ENCODE measurements around the gene TMEM45A.
"Not testable (repeated sequence)": the region's sequence is repeated elsewhere in the genome, so short reads cannot be mapped to it uniquely, and the experiment has no call there.

Gene TMEM45A

DNA sequence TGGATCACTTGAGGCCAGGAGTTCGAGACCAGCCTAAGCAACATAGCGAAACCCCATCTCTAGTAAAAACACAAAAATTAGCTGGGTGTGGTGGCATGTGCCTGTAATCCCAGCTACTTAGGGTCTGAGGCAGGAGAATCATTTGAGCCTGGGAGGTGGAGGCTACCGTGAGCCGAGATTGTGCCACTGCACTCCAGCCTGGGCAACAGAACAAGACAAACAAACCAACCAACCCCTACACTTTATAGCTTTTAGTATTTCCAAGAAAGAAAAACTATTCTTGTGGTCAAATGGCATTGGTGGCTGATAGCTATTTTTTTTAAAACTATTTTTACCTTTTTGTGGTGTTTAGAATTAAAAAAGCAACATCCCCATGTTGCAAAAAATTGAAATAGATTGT, 7.2 kb downstream of the TMEM45A start:
- CTCF ChIA-PET: no interaction called here
- DNase-seq (ENCODE audit: extremely low spot score): no peak
- POLR2A ChIA-PET: no interaction called here
- TF ChIP-seq L3MBTL2 (conservative IDR thresholded peaks at IDR 0.05) (no peak), CTBP1 (IDR thresholded peaks at IDR 0.05; ENCODE audit: borderline replicate concordance) (no peak), ARNT (IDR thresholded peaks at IDR 0.05) (no peak), ZNF384 (IDR thresholded peaks at IDR 0.05) (no peak), BHLHE40 (IDR thresholded peaks at IDR 0.05; ENCODE audit: borderline replicate concordance) (no peak), NFRKB (IDR thresholded peaks at IDR 0.05) (no peak), FOXA1 (IDR thresholded peaks at IDR 0.05) (no peak), LEF1 (IDR thresholded peaks at IDR 0.05; ENCODE audit: borderline replicate concordance) (no peak), TARDBP (IDR thresholded peaks at IDR 0.05) (no peak), FOXK2 (IDR thresholded peaks at IDR 0.05) (no peak), ELF4 (IDR thresholded peaks at IDR 0.05) (no peak), SP1 (IDR thresholded peaks at IDR 0.05) (no peak)
- TF ChIP-seq, protein P1, sequence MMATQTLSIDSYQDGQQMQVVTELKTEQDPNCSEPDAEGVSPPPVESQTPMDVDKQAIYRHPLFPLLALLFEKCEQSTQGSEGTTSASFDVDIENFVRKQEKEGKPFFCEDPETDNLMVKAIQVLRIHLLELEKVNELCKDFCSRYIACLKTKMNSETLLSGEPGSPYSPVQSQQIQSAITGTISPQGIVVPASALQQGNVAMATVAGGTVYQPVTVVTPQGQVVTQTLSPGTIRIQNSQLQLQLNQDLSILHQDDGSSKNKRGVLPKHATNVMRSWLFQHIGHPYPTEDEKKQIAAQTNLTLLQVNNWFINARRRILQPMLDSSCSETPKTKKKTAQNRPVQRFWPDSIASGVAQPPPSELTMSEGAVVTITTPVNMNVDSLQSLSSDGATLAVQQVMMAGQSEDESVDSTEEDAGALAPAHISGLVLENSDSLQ (IDR thresholded peaks at IDR 0.05): no peak

DNA sequence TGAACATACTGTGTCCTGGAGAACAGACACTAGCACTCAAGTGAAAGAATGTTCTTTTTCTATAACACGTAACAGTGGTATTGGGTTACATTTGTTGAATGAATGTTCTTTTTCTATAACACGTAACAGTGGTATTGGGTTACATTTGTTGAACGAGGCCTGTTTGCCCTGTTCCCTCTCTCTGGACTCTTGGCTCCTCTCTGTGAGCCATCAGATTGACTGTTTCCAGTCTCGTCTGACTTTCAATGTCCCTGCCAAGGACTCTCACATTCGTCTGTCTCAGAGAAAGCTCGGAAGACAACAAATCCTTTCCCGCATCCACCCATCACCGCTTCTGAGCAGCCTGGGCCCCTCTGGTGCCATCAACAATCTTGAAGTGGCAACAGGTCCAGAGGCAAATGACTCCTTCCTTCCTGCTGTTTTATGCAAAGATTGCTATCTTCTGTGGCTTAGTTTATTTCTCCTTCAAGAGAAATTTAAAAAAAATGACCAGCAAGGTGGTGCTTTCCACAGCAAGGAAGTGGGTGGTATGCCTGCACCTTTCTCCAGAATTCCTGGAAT, 8.0 kb downstream of the TMEM45A start:
- ChIA-PET POLR2A (no interaction called here), CTCF (no interaction called here)
- TF ChIP-seq L3MBTL2 (conservative IDR thresholded peaks at IDR 0.05) (peak; percentile 48; the same call in 1 of the 2 replicates), NFRKB (IDR thresholded peaks at IDR 0.05) (no peak), ARNT (IDR thresholded peaks at IDR 0.05) (no peak), FOXA1 (IDR thresholded peaks at IDR 0.05) (no peak), ZNF384 (IDR thresholded peaks at IDR 0.05) (0 out of 2 replicates have a peak, but pooled peaks have one; percentile 28), FOXM1 (IDR thresholded peaks at IDR 0.05; ENCODE audit: borderline replicate concordance) (no peak), LEF1 (IDR thresholded peaks at IDR 0.05; ENCODE audit: borderline replicate concordance) (no peak), SUZ12 (IDR thresholded peaks at IDR 0.05) (no peak), CTBP1 (IDR thresholded peaks at IDR 0.05; ENCODE audit: borderline replicate concordance) (peak; percentile 12; the same call in 1 of the 2 replicates), SP1 (IDR thresholded peaks at IDR 0.05) (no peak), ELF4 (IDR thresholded peaks at IDR 0.05) (no peak), TARDBP (IDR thresholded peaks at IDR 0.05) (no peak), HDGF (IDR thresholded peaks at IDR 0.05; ENCODE audit: borderline replicate concordance) (no peak), FOXK2 (IDR thresholded peaks at IDR 0.05) (no peak), BHLHE40 (IDR thresholded peaks at IDR 0.05; ENCODE audit: borderline replicate concordance) (no peak)
- TF ChIP-seq, protein P1 (IDR thresholded peaks at IDR 0.05): no peak
- DNase-seq (ENCODE audit: extremely low spot score): peak; percentile 40

DNA sequence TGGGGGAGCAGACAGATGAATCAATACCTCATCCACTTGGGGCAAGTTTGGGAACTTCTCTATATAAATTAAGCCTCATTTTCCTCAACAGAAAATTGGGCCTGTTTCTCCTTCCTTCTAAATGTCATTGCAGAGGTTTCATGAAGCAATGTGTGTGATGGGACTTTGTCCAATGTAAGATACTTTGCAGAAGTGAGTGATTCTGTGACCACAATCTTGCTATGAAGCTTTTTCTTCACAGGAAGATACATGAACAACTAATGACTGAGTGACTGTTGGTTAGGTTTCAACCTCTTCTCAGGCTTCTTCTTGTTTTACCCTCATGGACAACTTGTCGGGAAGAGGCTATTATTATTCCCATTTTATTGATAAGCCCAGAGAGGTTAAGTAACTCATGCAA, 11.0 kb downstream of the TMEM45A start:
- TF ChIP-seq FOXA1 (IDR thresholded peaks at IDR 0.05): no peak
- CTCF ChIA-PET: no interaction called here
- POLR2A ChIA-PET: no interaction called here
- DNase-seq (ENCODE audit: extremely low spot score): no peak

DNA sequence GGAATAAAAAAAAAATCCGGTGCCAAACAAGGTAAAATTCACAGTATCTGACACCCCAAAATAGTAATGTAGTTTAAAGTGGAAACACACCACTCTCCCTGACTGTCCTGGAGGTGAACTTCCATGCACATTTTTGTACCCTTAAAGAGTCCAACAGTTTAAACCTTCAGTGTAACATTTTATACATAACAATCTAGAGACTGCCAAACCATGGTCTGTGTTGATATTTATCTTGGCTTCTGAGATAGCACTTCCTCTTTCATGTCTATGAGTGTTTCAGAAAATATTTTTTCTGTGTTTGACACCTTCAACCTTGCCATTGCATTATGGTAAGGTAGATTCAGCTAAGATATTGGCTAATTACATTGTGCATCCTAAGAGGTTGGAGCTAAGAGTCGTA, 13.9 kb downstream of the TMEM45A start:
- no peak for TF ChIP-seq ZNF384 (IDR thresholded peaks at IDR 0.05)
- TF ChIP-seq L3MBTL2 (conservative IDR thresholded peaks at IDR 0.05): no peak
- no peak for TF ChIP-seq LEF1 (IDR thresholded peaks at IDR 0.05; ENCODE audit: borderline replicate concordance)
- no peak for TF ChIP-seq TARDBP (IDR thresholded peaks at IDR 0.05)
- no peak for TF ChIP-seq FOXA1 (IDR thresholded peaks at IDR 0.05)
- TF ChIP-seq BHLHE40 (IDR thresholded peaks at IDR 0.05; ENCODE audit: borderline replicate concordance): no peak
- TF ChIP-seq SP1 (IDR thresholded peaks at IDR 0.05): no peak
- TF ChIP-seq FOXM1 (IDR thresholded peaks at IDR 0.05; ENCODE audit: borderline replicate concordance): no peak
- TF ChIP-seq CTBP1 (IDR thresholded peaks at IDR 0.05; ENCODE audit: borderline replicate concordance): no peak
- no peak for TF ChIP-seq ELF4 (IDR thresholded peaks at IDR 0.05)
- TF ChIP-seq SUZ12 (IDR thresholded peaks at IDR 0.05): no peak
- no peak for TF ChIP-seq FOXK2 (IDR thresholded peaks at IDR 0.05)
- no peak for TF ChIP-seq ARNT (IDR thresholded peaks at IDR 0.05)
- ChIA-PET POLR2A (no interaction called here), CTCF (no interaction called here)
- DNase-seq (ENCODE audit: extremely low spot score): no peak

DNA sequence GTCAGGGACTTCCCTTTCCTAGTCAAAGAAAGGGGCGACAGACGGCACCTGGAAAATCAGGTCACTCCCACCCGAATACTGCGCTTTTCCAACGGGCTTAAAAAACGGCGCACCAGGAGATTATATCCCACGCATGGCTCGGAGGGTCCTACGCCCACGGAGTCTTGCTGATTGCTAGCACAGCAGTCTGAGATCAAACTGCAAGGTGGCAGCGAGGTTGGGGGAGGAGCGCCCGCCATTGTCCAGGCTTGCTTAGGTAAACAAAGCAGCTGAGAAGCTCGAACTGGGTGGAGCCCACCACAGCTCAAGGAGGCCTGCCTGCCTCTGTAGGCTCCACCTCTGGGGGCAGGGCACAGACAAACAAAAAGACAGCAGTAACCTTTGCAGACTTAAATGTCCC, 17.4 kb downstream of the TMEM45A start:
- POLR2A ChIA-PET; DNase-seq (ENCODE audit: extremely low spot score); CTCF ChIA-PET: not testable (repeated sequence)

DNA sequence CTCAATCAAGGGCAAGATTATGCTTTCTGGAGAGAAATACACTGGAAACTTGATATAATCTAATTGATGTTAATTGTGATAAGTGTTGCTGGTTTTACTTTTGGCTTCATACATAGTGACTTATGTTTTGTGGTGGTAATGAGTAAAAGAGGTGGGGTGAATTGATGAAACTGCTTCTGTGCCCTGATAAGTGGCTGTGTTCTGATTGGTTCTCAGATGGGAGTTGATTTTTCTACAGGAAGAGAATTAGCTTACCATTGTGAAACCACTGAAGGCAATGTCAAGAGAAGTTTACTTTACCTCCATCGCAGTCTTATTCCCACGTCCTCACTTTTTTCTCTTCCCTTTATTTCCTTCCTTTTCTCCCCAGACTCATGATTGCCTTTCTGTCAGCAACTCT, 23.8 kb downstream of the TMEM45A start:
- ChIA-PET CTCF (no interaction called here), POLR2A (no interaction called here)
- DNase-seq (ENCODE audit: extremely low spot score): no peak
- TF ChIP-seq FOXM1 (IDR thresholded peaks at IDR 0.05; ENCODE audit: borderline replicate concordance): no peak
- TF ChIP-seq SP1 (IDR thresholded peaks at IDR 0.05): no peak
- TF ChIP-seq BHLHE40 (IDR thresholded peaks at IDR 0.05; ENCODE audit: borderline replicate concordance): no peak
- no peak for TF ChIP-seq LEF1 (IDR thresholded peaks at IDR 0.05; ENCODE audit: borderline replicate concordance)
- no peak for TF ChIP-seq TARDBP (IDR thresholded peaks at IDR 0.05)
- no peak for TF ChIP-seq ZNF384 (IDR thresholded peaks at IDR 0.05)
- TF ChIP-seq HDGF (IDR thresholded peaks at IDR 0.05; ENCODE audit: borderline replicate concordance): no peak
- TF ChIP-seq FOXA1 (IDR thresholded peaks at IDR 0.05): no peak
- TF ChIP-seq NFRKB (IDR thresholded peaks at IDR 0.05): no peak
- TF ChIP-seq ELF4 (IDR thresholded peaks at IDR 0.05): no peak
- no peak for TF ChIP-seq ARNT (IDR thresholded peaks at IDR 0.05)
- TF ChIP-seq FOXK2 (IDR thresholded peaks at IDR 0.05): no peak
- TF ChIP-seq SUZ12 (IDR thresholded peaks at IDR 0.05): no peak
- TF ChIP-seq CTBP1 (IDR thresholded peaks at IDR 0.05; ENCODE audit: borderline replicate concordance): no peak
- no peak for TF ChIP-seq L3MBTL2 (conservative IDR thresholded peaks at IDR 0.05)
- TF ChIP-seq, protein P1 (IDR thresholded peaks at IDR 0.05): no peak
